ENCODE data around the gene SRPK2.

DNA sequence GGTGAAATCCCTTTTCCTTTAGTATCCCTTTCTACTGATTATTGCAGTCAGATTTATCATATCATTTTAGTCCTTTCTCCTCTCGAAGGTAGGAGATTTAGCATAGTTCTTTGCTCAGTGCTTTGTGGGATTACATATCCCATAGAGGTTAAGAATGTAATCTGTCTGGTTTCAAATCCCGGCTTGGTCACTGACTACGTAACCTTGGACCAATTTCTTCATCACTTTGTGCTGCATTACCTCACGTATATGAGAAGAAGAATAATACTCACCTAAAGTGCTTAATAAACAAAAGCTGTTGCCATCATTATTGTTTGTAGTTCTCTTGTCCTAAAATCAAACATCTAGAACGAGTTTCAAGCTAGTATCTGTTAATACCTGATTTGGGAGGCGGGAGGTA, 300.7 kb downstream of the SRPK2 start:
- TF ChIP-seq, protein P1, sequence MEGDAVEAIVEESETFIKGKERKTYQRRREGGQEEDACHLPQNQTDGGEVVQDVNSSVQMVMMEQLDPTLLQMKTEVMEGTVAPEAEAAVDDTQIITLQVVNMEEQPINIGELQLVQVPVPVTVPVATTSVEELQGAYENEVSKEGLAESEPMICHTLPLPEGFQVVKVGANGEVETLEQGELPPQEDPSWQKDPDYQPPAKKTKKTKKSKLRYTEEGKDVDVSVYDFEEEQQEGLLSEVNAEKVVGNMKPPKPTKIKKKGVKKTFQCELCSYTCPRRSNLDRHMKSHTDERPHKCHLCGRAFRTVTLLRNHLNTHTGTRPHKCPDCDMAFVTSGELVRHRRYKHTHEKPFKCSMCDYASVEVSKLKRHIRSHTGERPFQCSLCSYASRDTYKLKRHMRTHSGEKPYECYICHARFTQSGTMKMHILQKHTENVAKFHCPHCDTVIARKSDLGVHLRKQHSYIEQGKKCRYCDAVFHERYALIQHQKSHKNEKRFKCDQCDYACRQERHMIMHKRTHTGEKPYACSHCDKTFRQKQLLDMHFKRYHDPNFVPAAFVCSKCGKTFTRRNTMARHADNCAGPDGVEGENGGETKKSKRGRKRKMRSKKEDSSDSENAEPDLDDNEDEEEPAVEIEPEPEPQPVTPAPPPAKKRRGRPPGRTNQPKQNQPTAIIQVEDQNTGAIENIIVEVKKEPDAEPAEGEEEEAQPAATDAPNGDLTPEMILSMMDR (IDR thresholded peaks at IDR 0.05; ENCODE audit: insufficient read depth, low read depth, low read length) = no peak
- TF ChIP-seq EZH2 (IDR thresholded peaks at IDR 0.05; ENCODE audit: insufficient read depth, low read length) = no peak

Measured in astrocyte (in vitro differentiated cells and primary cell).